Heart right ventricle (tissue), 16 donors: ENCODE data around the gene TMPRSS9. TPM values are rescaled to one million over a fixed set of nuclear protein-coding genes. Genes with fewer than 3 reads are reported as not detected.

Experiments
- ATAC-seq, 8 donors: fragments of 200-7000 bp; cut with Tn5 transposase; one replicate each; pipeline ENCODE4 v1.9.1; 2020; ENCODE audit warnings: mild to moderate bottlenecking in 8 of 8, moderate library complexity in 8 of 8, moderate number of reproducible peaks in 1 of 8
- DNase-seq, 2 donors: peaks; one replicate each; pipeline ENCODE4 v3.0.0-alpha.2; 2020
- H3K27ac ChIP-seq, 10 donors: fragments of 200-600 bp; sonication (generic) in 2 of 10; one replicate each; pipeline versions ENCODE4 v1.5.0 to v1.8.0; 2020 to 2022; ENCODE audit warnings: mild to moderate bottlenecking in 3 of 10
- H3K27me3 ChIP-seq, 7 donors: fragments of 200-600 bp; one replicate each; pipeline ENCODE4 v1.8.0; 2021 to 2022; ENCODE audit warnings: mild to moderate bottlenecking in 2 of 7
- H3K36me3 ChIP-seq, 9 donors: fragments of 200-600 bp; sonication (generic) in 1 of 9; one replicate each; pipeline versions ENCODE4 v1.5.0 to v1.8.0; 2020 to 2022; ENCODE audit warnings: mild to moderate bottlenecking in 2 of 9
- H3K4me1 ChIP-seq, 9 donors: fragments of 200-600 bp; sonication (generic) in 1 of 9; one replicate each; pipeline versions ENCODE4 v1.5.0 to v1.8.0; 2020 to 2022; ENCODE audit warnings: mild to moderate bottlenecking in 4 of 9
- H3K4me3 ChIP-seq, 10 donors: fragments of 200-600 bp; sonication (generic) in 2 of 10; one replicate each; pipeline versions ENCODE4 v1.5.0 to v1.8.0; 2020 to 2022; ENCODE audit warnings: mild to moderate bottlenecking in 7 of 10, moderate library complexity in 2 of 10
- H3K9me3 ChIP-seq, 11 donors: fragments of 200-600 bp in 10 of 11; sonication (generic) in 2 of 11; one replicate each; pipeline versions ENCODE4 v1.5.0 to v1.8.0; 2013 to 2022; ENCODE audit warnings: mild to moderate bottlenecking in 2 of 11, control low read depth in 1 of 11, moderate library complexity in 1 of 11
- WGBS, 2 donors: extraction: QIAGEN DNeasy Blood & Tissue Kit; methylation state at CpG; one replicate each; pipeline ENCODE4 v1.1.7; 2013; ENCODE audit warnings: inconsistent platforms in 1 of 2; 5-methylcytosine and 5-hydroxymethylcytosine counted together
- intact Hi-C, 10 donors: fragments of 100-400 bp; cut with DNase I; formaldehyde crosslinking; loops; one replicate each; pipeline versions ENCODE4 v1.11.1 to v1.14.2; 2022
- polyA plus RNA-seq, 2 donors: library from polyadenylated mRNA; stranded (reverse); fragments of 200-250 nt; gene quantifications; one replicate each; pipeline ENCODE4 v1.2.3, GENCODE V29; 2013
- total RNA-seq, 10 donors: library from RNA; stranded (reverse); fragmentation: NEBNext Ultra II Directional in 3 of 10; extraction: Animal tissue kit (Norgen Biotek cat#: 25700) in 3 of 10; gene quantifications; one replicate each; pipeline versions ENCODE4 v1.2.1 to v1.2.4, GENCODE V29; 2021 to 2023
- TF ChIP-seq, protein P1 (sequence below), 9 donors: fragments of 200-600 bp; sonication (generic) in 2 of 9; IDR thresholded peaks; one replicate each; pipeline versions ENCODE4 v1.5.0 to v1.8.0; 2021 to 2022; ENCODE audit warnings: antibody characterized with exemption in 9 of 9, mild to moderate bottlenecking in 5 of 9, moderate library complexity in 1 of 9
- donor health status: Arrhythmogenic right ventricular cardiomyopathy.
- donor health status: ischemic (EF 13 %, LVEDD 7.1; RV severe dilation, severe dysfunction).
- donor health status: healthy with polysubstance abuse.
- donor health status: DM: no; HTN: yes; CAD: no.
- donor health status: DM: no; HTN: no; CAD: no.
- donor health status: ischemic (EF 25% LVEDD 6.9; RV normal size, moderate dysfunction).
- donor health status: ischemic (EF 25% LVEDD 5.7; RV mildly dilated, moderate dysfunction).
- donor health status: healthy.
- donor health status: DM: yes; HTN: yes; CAD: no.
- donor health status: Ischemic cardiomyopathy.
- donor health status: ischemic (EF 35%, LVEDD 5.7; RV mildly dilated, moderate dysfunction).
- donor health status: nonischemic (EF 11% LVEDD 7.7; RV severe dilation, severe dysfunction).
- donor health status: DM: yes; HTN: yes; CAD: no.
- donor health status: PGD.
- donor health status: ischemic (EF 29% LVEDD 5.4; RV normal size, mild dysfunction).
- donor health status: nonischemic (EF 23%, LVEDD 6.1; RV moderate dilation, normal function).

The TMPRSS9 gene
- total and polyA plus RNA-seq, 12 donors, result 0.01 TPM; not detected in 11

DNA sequence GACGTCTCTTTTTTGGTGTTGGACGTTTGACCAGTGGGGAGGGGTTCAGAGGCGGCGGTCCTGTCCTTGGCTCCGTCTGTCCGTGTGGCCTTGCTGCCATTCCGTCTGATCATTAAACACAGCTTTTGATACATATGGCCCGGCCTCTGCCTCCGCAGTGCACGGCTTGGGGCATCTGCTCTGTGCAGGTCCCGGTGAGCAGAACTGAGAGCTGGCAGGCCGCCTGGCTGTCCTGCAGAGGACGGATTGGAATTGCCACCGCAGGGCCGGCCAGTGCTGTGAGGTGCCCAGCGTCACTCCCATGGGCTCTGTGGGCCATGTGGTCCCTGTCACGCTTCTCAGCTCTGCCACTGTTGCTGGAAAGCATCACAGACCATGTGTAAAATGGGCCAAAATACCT lies 5.4 kb upstream of the TMPRSS9 start:
- no peak overlapping the region for H3K27ac ChIP-seq
- intact Hi-C loops, result no loop called here
- DNase-seq (no peak), ATAC-seq (peak in 1 of 8 donors; percentile 17)
- peaks cover 0 to under 1% (median 0%) of the 10 kb centered on the region in 7 donors for H3K27me3 ChIP-seq
- no peaks in the 10 kb centered on the region for H3K4me1 ChIP-seq
- H3K4me3 ChIP-seq, result no peak overlapping the region
- TF ChIP-seq, protein P1, sequence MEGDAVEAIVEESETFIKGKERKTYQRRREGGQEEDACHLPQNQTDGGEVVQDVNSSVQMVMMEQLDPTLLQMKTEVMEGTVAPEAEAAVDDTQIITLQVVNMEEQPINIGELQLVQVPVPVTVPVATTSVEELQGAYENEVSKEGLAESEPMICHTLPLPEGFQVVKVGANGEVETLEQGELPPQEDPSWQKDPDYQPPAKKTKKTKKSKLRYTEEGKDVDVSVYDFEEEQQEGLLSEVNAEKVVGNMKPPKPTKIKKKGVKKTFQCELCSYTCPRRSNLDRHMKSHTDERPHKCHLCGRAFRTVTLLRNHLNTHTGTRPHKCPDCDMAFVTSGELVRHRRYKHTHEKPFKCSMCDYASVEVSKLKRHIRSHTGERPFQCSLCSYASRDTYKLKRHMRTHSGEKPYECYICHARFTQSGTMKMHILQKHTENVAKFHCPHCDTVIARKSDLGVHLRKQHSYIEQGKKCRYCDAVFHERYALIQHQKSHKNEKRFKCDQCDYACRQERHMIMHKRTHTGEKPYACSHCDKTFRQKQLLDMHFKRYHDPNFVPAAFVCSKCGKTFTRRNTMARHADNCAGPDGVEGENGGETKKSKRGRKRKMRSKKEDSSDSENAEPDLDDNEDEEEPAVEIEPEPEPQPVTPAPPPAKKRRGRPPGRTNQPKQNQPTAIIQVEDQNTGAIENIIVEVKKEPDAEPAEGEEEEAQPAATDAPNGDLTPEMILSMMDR (IDR thresholded peaks at IDR 0.05), result no peak
- H3K9me3 ChIP-seq, result no peaks in the 10 kb centered on the region
- peaks cover 0 to 43% (median 13%) of the 10 kb centered on the region in 9 donors for H3K36me3 ChIP-seq
- WGBS, 2 donors, result 89 to 91% methylated on average over 17 of the region's 17 CpGs

DNA sequence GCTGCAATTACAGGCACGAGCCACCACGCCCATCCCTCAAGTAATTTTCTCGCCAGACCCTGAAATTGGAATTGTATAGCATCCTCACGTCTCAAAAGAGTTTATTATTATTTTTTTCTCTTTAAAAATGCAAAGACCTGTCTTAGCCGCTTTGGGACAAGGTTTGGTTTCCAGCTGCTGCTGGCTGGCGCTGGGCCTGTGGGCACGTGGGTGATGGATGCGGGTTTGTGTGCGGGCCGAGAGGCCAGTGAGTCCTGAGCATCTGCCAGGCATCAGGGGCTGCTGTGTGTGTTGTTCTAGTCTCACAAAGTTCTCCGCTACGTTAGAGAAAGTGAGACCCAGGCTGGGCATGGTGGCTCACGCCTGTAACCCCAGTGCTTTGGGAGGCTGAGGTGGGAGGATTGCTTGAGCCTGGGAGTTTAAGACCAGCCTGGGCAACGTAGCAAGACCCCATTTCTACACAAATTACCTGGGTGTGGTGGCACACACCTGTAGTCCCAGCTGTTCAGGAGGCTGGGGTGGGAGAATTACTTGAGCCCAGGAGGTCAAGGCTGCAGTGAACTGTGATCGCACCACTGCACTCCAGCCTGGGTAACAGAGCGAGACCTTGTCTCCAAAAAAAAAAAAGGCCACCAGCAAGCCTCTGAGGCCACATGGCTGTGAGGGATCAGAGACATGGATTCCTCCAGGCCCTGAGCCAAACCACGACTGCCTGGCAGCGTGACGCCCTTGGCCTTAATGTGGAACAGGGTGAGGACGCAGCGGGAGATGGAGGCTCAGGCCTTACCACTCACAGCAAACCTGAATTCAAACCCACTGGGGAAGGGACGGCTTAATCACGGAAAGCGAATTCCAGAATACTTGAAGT lies 4.7 kb upstream of the TMPRSS9 start:
- TF ChIP-seq, protein P1 (IDR thresholded peaks at IDR 0.05), result no peak
- no peak overlapping the region for H3K27ac ChIP-seq

DNA sequence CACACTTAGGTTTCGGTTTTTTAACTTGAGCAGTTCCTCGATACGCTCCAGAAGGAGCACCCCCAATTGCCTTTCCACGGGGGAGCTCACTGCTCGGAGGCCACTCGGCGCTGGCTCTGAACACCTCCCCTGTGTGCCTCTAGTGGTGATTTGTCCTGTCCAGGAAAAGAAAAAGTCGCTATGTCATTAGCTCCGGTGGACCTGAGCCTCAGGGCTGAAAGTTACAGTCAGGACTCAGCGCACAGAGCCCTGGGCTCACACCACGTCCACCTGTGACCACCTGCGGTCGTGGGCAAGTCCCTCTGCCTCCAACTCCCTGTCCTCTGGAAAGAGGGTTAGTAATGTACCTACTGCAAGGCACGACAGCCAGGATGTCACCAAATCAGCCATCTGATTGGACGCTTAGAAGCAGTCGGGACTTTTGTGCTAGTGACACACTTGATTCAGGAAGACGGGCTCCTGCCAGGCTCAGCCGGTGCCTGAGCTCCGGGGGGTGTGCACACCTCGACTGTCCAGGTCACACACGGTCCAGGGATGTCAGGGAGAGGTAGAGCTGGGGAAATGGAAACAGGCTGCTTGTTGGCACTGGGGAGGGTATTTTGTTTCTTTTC lies 3.9 kb upstream of the TMPRSS9 start:
- Histone ChIP-seq H3K4me3 (no peak overlapping the region), H3K27ac (no peak overlapping the region), H3K27me3 (peaks cover 0 to 14% (median 11%) of the 10 kb centered on the region in 7 donors), H3K36me3 (peaks cover 0 to 34% (median 13%) of the 10 kb centered on the region in 9 donors), H3K4me1 (no peaks in the 10 kb centered on the region), H3K9me3 (no peaks in the 10 kb centered on the region)
- ATAC-seq (no peak), DNase-seq (no peak)
- TF ChIP-seq, protein P1 (IDR thresholded peaks at IDR 0.05), result no peak
- WGBS, 2 donors, result 82 to 83% methylated on average over 21 of the region's 21 CpGs
- intact Hi-C loops, result no loop called here

More for the DNA sequence above, 4.7 kb upstream of the TMPRSS9 start:
- Histone ChIP-seq H3K36me3 (peaks cover 0 to 42% (median 13%) of the 10 kb centered on the region in 9 donors), H3K4me1 (no peaks in the 10 kb centered on the region), H3K9me3 (no peaks in the 10 kb centered on the region), H3K27me3 (peaks cover 0 to 8% (median 6%) of the 10 kb centered on the region in 7 donors), H3K4me3 (no peak overlapping the region)
- DNase-seq (no peak), ATAC-seq (no peak)
- WGBS, 2 donors, result 89 to 90% methylated on average over 24 of the region's 24 CpGs
- intact Hi-C loops, result no loop called here

DNA sequence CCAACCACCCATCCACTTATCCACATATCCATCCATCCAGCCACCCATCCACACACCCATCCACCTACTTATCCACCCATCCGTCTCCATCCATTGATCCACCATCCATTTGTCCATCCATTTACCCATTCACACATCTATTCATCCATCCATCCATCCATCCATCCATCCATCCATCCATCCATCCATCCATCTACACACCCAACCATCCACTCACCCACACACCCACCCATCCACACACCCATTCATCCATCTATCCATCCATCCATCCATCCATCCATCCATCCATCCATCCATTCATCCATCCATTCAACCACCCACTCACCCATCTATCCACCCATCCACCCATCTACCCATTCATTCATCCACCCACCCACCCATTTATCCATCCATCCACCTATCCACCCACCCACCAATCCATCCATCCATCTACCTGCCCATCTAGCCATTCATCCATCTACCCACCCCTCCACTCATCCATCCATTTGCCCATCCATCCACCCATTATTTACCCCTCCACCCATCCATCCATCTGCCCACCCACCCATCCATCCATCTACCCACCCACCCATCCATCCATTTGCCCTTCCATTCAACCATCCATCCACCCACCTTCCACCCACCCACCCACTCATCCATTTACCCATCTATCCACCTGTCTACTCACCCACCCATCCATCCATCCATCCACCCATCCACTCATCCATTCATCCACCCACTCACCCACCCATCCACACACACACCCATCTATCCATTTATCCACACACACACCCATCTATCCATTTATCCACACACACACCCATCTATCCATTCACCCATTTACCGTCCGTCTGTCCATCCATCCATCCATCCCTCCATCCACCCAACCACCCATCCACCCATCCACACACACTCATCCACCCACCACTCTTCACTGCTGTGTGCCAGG lies 2.5 kb upstream of the TMPRSS9 start:
- H3K4me1 ChIP-seq, result peaks cover 0 to 3% (median 0%) of the 10 kb centered on the region in 9 donors
- TF ChIP-seq, protein P1 (IDR thresholded peaks at IDR 0.05), result no peak
- H3K36me3 ChIP-seq, result peaks cover 0 to 23% (median 10%) of the 10 kb centered on the region in 9 donors
- H3K4me3 ChIP-seq, result no peak overlapping the region
- DNase-seq (no peak), ATAC-seq (no peak)
- H3K27me3 ChIP-seq, result peaks cover 5 to 27% (median 24%) of the 10 kb centered on the region in 7 donors
- 97% methylated on average over 3 of the region's 3 CpGs for WGBS, 2 donors
- H3K27ac ChIP-seq, result no peak overlapping the region
- intact Hi-C loops, result no loop called here
- H3K9me3 ChIP-seq, result no peaks in the 10 kb centered on the region
